ENCODE measurements around the gene ANGPTL2. TPM values are rescaled to one million over a fixed set of nuclear protein-coding genes. Genes with fewer than 3 reads are reported as not detected.

The ANGPTL2 gene
- total RNA-seq, 1 donor from 2014 or later: 39.7 TPM

DNA sequence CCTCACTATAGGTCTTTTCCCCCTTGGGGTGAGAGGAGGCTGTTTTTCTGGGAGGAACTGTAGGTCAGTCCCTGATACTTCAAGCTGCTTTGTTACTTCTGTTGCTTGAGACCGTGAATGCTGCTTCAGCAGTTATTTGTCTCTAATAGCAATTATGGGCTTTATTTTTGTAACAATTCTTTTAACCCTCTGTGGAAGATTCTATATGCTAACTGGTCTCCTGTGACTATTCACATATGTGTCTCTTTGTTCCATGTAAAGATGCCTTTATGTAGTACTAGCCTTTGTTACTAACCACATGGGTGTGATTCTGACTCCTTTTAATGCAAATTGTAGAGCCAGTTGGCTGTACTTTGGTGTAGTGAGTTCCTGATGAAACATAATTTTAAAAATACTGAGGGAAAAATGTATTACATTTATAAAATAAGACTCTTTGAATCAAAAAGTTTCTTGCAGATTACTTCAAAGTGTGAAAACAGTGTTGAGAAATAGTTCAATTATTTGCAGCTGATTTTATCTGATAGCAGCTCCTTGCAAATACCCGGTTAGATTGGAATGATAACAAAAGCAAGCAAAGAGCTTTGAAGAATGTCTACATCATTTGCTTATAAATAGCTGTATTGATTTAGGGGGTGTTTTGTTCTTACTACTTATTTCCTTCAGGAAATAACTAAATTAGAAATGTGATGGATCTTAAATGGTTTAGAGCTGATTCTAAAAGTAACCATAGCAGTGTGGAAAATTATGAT lies 46.6 kb downstream of the ANGPTL2 start:
- Mint-ChIP-seq H3K4me1 (ENCODE audit: low read depth) (peaks cover 13% of the 10 kb centered on the region), H3K9me3 (ENCODE audit: low read depth) (peaks cover 22% of the 10 kb centered on the region), H3K27me3 (ENCODE audit: low read depth) (no peaks in the 10 kb centered on the region), H3K4me3 (ENCODE audit: unreplicated experiment) (no peak overlapping the region), H3K27ac (ENCODE audit: unreplicated experiment) (no peak overlapping the region), H3K36me3 (ENCODE audit: low read depth) (peaks cover 6% of the 10 kb centered on the region)
- TF ChIP-seq, protein P1, sequence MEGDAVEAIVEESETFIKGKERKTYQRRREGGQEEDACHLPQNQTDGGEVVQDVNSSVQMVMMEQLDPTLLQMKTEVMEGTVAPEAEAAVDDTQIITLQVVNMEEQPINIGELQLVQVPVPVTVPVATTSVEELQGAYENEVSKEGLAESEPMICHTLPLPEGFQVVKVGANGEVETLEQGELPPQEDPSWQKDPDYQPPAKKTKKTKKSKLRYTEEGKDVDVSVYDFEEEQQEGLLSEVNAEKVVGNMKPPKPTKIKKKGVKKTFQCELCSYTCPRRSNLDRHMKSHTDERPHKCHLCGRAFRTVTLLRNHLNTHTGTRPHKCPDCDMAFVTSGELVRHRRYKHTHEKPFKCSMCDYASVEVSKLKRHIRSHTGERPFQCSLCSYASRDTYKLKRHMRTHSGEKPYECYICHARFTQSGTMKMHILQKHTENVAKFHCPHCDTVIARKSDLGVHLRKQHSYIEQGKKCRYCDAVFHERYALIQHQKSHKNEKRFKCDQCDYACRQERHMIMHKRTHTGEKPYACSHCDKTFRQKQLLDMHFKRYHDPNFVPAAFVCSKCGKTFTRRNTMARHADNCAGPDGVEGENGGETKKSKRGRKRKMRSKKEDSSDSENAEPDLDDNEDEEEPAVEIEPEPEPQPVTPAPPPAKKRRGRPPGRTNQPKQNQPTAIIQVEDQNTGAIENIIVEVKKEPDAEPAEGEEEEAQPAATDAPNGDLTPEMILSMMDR (IDR thresholded peaks at IDR 0.05): no peak
- no peak for DNase-seq (ENCODE audit: low spot score)

DNA sequence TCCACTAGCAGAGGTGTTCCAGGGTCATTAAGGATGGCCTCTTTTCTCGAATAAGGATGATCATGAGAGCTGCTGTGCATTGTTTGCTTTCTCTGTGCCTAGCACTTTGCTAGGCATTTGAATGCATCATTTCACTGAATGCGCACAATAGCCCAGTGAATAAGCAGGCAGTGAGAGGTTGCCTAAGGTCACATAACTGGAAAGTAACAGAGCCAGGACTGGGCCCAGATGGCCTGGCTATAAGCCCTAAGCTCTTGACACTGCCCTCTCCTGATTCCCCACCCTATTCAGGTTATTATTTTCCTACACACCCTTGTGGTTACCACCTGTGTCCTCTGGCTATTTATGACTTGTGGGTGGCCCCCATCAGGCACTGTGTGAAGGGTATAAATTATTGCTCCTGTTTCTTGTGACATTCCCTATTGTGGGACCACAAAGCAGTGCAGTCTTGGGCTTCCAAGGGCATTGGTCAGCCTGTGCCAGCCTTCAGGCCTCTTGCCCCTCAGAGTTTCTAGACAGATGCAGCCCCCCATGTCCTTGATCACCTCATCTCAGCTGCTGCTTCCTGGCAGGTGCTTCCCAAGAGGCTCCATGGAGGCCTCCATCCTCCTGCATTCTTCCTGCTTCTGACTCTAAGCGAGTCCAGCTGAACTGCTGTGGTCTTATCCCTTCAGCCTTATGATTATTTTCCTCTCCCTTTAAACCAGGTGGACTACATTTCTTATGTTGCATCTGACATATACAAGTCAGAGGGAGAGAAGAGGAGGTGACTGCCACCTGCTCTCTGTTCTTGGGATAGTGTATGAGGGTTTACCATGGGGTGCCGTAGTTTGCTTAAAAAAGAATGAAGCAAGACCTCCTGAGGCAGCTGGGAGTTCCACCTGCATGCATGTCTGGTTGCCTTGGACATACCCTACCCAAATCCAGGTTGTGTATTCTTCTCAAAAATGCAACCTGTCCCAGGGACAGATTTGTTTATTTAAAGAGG lies 47.6 kb downstream of the ANGPTL2 start:
- H3K4me1 Mint-ChIP-seq (ENCODE audit: low read depth): peaks cover 13% of the 10 kb centered on the region
- peaks cover 24% of the 10 kb centered on the region for H3K9me3 Mint-ChIP-seq (ENCODE audit: low read depth)
- DNase-seq (ENCODE audit: low spot score): no peak
- H3K27ac Mint-ChIP-seq (ENCODE audit: unreplicated experiment): no peak overlapping the region
- H3K4me3 Mint-ChIP-seq (ENCODE audit: unreplicated experiment): no peak overlapping the region
- peaks cover 6% of the 10 kb centered on the region for H3K36me3 Mint-ChIP-seq (ENCODE audit: low read depth)
- H3K27me3 Mint-ChIP-seq (ENCODE audit: low read depth): no peaks in the 10 kb centered on the region
- TF ChIP-seq, protein P1 (IDR thresholded peaks at IDR 0.05): no peak

DNA sequence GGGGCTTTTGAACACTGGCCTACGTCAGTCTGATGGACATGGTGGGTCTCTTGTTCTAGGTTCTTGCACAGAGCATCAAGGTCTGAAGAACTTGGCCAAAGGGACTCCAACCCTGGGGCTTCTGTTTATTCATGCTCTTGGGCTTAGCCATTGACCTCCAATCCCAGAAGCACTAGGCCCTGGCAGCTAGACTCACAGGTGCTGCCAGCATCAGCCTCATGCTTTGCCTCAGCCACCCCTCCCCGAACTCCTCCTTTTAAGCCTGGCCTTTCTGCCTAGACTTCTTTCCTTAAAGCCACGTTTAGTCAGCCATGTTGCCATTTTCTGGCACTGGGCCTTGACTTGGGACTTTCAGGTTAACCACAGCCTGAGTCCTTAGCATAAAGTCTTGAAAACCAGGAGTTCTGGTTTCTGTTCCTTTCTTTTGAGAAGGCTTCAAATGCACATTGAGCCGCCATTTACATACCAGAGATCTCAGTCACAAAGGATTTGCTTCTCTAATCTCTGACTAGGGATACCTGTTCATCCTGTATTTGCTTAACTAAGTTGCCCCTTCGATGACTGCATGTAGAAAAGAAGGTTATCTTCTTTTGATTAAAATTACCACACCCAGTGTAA lies 54.7 kb downstream of the ANGPTL2 start:
- Mint-ChIP-seq H3K36me3 (ENCODE audit: low read depth) (no peaks in the 10 kb centered on the region), H3K9me3 (ENCODE audit: low read depth) (peaks cover 17% of the 10 kb centered on the region), H3K27me3 (ENCODE audit: low read depth) (no peaks in the 10 kb centered on the region), H3K27ac (ENCODE audit: unreplicated experiment) (no peak overlapping the region), H3K4me1 (ENCODE audit: low read depth) (peaks cover 10% of the 10 kb centered on the region), H3K4me3 (ENCODE audit: unreplicated experiment) (no peak overlapping the region)
- TF ChIP-seq, protein P1 (IDR thresholded peaks at IDR 0.05): no peak
- DNase-seq (ENCODE audit: low spot score): no peak

- peaks cover 15% of the 10 kb centered on the region for H3K4me1 Mint-ChIP-seq (ENCODE audit: low read depth)
- TF ChIP-seq, protein P1 (IDR thresholded peaks at IDR 0.05): no peak
- H3K27ac Mint-ChIP-seq (ENCODE audit: unreplicated experiment): no peak overlapping the region
- no peak for DNase-seq (ENCODE audit: low spot score)
- H3K36me3 Mint-ChIP-seq (ENCODE audit: low read depth): no peaks in the 10 kb centered on the region
- H3K27me3 Mint-ChIP-seq (ENCODE audit: low read depth): no peaks in the 10 kb centered on the region
- H3K9me3 Mint-ChIP-seq (ENCODE audit: low read depth): peaks cover 10% of the 10 kb centered on the region
- H3K4me3 Mint-ChIP-seq (ENCODE audit: unreplicated experiment): no peak overlapping the region
These were observed 55.6 kb downstream of the ANGPTL2 start for GRCh38 chr9:127066851-127067136.

All from chondrocyte (in vitro differentiated cells).